Measurements from ENCODE around the gene MECP2. TPM values are rescaled to one million over a fixed set of nuclear protein-coding genes. Genes with fewer than 3 reads are reported as not detected.

The MECP2 gene
- total and polyA plus RNA-seq, 10 of the 15 experiments (the other 5 are each of a cell fraction or from before 2014, with no cell fraction given), result 1.3 to 32.7 (median 13.7) TPM

- TF ChIP-seq SMARCA5 (IDR thresholded peaks at IDR 0.05) (no peak), ZNF217 (IDR thresholded peaks at IDR 0.05) (no peak), CREM (IDR thresholded peaks at IDR 0.05; ENCODE audit: low read depth) (no peak), CREB1 (IDR thresholded peaks at IDR 0.05; ENCODE audit: low read depth) (no peak), BACH1 (IDR thresholded peaks at IDR 0.05; ENCODE audit: borderline replicate concordance) (no peak), SMC3 (IDR thresholded peaks at IDR 0.05; ENCODE audit: borderline replicate concordance, low read length) (no peak), USF1 (IDR thresholded peaks at IDR 0.05; ENCODE audit: borderline replicate concordance, extremely low read length, insufficient read depth, low read depth, low read length) (no peak)
Observed at GRCh38 chrX:154061801-154062200, 35.7 kb downstream of the MECP2 start (continued).

GRCh38 chrX:154059729-154060245 is 37.7 kb downstream of the MECP2 start:
- no TSS peak for BruUV-seq (replicated peaks)
- intact Hi-C loops (cut with micrococcal nuclease; ENCODE audit: unreplicated experiment), result no loop called here
- Histone ChIP-seq H3K27me3 (replicated peaks in 1 of 2; ENCODE audit: control insufficient read depth in 2 of 2, insufficient read depth in 2 of 2, low read length in 1 of 2) (no peaks in the 10 kb centered on the region; a peak in 1 of 4 replicates), H3K36me3 (ENCODE audit: control insufficient read depth in 2 of 2, insufficient read depth in 2 of 2, low read length in 1 of 2) (no peaks in the 10 kb centered on the region; a peak in 1 of 4 replicates), H3K4me1 (ENCODE audit: control insufficient read depth, insufficient read depth, low read length) (no peaks in the 10 kb centered on the region), H3K4me3 (no peak overlapping the region), H3K4me2 (ENCODE audit: control insufficient read depth, insufficient read depth) (no peak overlapping the region), H2AFZ (ENCODE audit: control insufficient read depth, low read depth, low read length) (no peak overlapping the region), H4K20me1 (ENCODE audit: control insufficient read depth, insufficient read depth) (peaks cover 2% of the 10 kb centered on the region; the same call in 1 of the 2 replicates), H3K9me3 (replicated peaks; ENCODE audit: control insufficient read depth, insufficient read depth, low read length) (no peaks in the 10 kb centered on the region), H3K79me2 (ENCODE audit: control insufficient read depth, insufficient read depth, low read length) (no peaks in the 10 kb centered on the region; the same call in 1 of the 2 replicates), H3K27ac (ENCODE audit: control insufficient read depth, insufficient read depth) (no peak overlapping the region), H3K9ac (ENCODE audit: control insufficient read depth, insufficient read depth, low read length) (no peak overlapping the region)
- TF ChIP-seq BRCA1 (IDR thresholded peaks at IDR 0.05; ENCODE audit: low read depth, low read length) (no peak), NR2C2 (IDR thresholded peaks at IDR 0.05; ENCODE audit: borderline replicate concordance, control insufficient read depth, insufficient read length, low read depth) (no peak), CREM (IDR thresholded peaks at IDR 0.05; ENCODE audit: low read depth) (no peak), SMARCA5 (IDR thresholded peaks at IDR 0.05) (no peak), FOXK2 (IDR thresholded peaks at IDR 0.05) (no peak), TBL1XR1 (IDR thresholded peaks at IDR 0.05; ENCODE audit: low read depth, low read length) (no peak), CUX1 (IDR thresholded peaks at IDR 0.05; ENCODE audit: insufficient replicate concordance, low read depth, low read length) (no peak)
- ChIA-PET SMC1A (ENCODE audit: uncharacterized antibody, unreplicated experiment) (interaction anchor here (1.6 kb wide), 1 partner anchor 9 kb away, joined by 5 read pairs; no protein-coding TSS in a partner anchor), POLR2A (no interaction called here), RAD21 (ENCODE audit: unreplicated experiment) (no interaction called here), CTCF (interaction anchor here (0.9 kb wide), 1 partner anchor 98 kb away, joined by 3 read pairs; no protein-coding TSS in a partner anchor)
- in situ Hi-C loops (cut with MboI), result no loop called here
- WGBS (ENCODE audit: insufficient coverage, insufficient replicate concordance, low lambda C conversion rate, missing lambda C conversion rate), result 37% methylated on average over 5 of the region's 5 CpGs
- no peak for FAIRE-seq
- no peak for ATAC-seq
- DNase-seq (ENCODE audit: low read depth, low spot score), result no peak

Data from GM12878 (cell line).